Renal cortical epithelial cell (primary cell): ENCODE measurements around the gene ATP2A3. TPM values are rescaled to one million over a fixed set of nuclear protein-coding genes. Genes with fewer than 3 reads are reported as not detected.

Experiments
- DNase-seq: peaks from one replicate; pipeline ENCODE4 v3.0.0-alpha.2; 2011; ENCODE audit warnings: low read depth
- total RNA-seq: library from RNA; depleted of rRNA; stranded (reverse); fragments of >200 nt; gene quantifications from 2 replicates; pipeline ENCODE4 v1.2.3, GENCODE V29; 2014

Gene ATP2A3
- total RNA-seq: 0.30 TPM in 1 of 2 replicates, not detected in the other

DNA sequence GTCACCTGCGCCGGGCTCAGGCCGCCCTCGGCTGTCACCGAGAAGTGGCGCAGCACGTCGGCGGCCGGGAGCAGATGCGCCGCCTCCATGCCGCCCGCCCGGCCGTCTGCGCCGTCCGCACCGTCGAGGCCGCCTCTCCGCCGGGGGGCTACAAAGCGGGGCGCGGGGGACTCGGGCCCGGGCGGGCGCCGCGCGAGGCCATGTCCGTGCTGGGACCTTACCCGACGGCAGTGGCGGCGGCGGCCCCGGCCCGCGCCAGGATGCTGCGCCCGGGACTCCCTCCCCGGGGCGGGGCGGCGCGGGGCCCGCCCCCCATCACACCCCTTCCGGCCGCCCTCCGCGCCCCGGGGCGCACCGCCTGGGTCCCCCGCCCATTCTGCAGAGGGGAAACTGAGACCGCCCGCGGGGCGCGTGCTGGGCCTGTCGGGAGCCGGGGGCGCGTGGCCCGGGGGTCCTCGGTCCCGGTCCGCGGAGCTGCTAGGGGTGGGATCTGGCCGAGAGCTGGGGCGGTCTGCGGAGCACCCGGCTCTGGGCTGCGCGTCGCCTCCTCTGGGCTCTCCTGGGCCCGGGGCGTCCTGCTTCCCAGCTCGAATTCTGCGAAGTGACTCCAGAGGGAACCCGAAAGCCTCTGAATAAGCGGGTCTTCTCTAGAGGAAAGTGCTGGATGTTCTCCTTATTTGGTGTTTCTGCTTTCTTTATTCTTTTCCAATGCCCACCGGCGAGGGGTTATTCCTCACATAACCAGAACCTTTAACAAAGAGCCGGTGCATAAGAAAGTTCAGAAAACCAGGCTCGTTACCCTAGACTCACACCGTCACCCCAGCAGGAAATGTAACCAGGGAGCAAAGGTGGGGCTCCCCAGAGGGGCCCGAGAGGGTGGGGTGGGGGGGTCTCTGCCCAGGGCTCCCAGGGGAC is at the start of gene ATP2A3:
TSS of gene ATP2A3 (minus strand) at position 235 of the 915 bp plus-strand sequence. CDS start at position 89, 146 bp downstream.
- no peak for DNase-seq

DNA sequence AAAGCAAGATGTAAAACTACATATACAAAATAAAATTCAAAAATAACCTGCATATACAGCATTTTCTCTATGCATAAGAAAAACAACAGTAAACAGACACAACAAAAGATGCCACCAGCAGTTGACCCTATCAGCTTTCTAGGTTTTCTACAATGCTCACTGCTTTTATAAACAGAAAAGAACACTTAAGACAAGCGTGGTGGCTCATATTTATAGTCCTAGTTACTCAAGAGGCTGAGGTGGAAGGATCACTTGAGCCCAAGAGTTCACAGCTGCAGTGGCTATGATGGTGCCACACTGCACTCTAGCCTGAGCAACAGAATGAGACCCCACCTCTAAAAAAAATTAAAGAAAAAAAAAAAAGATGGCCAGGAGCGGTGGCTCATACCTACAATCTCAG is 46.5 kb upstream of the ATP2A3 start:
- DNase-seq: no peak

DNA sequence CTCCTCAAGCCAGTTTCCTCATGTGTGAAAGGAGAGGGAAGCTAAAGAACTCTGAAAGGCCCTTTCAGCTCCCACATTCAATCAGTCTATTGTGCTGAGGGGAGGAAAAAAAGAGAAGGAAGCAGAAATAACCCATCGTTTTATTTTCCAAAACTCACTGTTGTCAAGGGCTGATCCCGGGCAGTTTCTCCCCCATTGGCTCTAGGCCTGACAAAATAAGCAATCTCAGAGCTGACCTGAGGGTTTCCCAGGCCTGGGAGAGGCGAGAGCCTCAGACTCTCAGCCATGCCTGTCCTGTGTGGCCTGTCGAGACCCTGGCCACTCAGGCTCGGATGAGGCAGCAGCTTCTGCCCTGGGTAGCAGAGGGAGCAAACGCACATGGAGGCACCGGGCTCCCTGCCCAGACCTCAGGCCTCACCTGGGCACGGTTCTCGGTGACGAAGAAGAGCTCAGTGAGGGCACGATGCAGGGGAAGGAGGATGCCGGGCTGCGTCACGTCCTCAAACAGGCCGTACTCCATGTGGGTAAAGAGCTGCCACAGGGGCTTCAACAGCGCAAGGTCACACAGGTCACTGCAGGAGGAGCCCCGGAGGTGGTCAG is 45.0 kb upstream of the ATP2A3 start:
- DNase-seq: no peak

DNA sequence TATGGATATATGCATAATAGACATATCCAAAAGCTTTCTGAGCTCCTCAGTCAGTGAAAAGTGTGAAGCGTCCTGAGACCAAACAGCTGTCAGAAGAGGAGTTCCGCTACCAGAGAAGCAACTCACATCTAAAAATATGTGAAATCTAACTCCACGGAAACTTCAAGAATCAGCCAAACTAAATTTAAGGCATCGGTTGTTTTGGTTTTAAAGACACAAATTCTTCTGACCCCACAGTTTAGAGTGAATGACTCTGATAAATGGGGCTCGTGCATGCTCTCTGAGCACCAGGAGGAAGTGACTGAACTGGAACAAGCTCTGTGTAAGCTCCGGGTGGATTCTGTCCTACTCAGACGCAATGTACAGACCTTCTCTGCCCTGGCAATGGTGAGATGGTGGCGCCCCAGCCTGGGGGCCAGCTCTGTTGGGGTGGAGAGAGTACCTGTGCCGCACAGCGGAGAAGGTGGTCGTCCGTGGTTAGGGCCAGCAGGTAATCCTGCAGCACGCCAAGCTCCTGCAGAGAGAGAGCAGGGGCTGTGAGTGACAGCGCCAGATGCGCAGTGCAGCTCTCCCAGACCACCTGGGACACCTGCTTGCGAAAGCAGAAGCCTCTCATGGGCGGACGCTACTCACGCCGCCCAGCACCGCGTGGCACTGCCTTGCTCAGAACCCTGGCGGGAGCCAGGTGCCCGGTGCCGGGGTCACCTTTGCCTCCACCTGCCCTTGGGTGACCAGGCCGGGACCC is 44.4 kb upstream of the ATP2A3 start:
- no peak for DNase-seq

DNA sequence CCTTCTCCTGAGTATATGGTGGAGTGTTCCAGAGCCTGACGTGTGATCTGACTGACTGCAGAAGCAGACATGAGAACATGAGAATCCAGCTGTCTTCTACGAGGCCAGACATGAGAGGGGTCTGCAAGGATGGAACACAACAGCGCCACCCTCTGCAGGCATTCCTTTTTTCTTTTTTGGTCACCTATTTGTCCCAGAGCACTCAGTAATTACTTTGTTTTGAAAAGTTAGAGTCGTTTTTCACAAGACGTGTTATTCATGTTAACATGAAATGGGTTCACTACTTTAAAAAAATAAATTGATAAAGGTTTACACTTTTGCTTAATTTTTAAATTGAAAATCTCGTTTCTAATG is 43.8 kb upstream of the ATP2A3 start:
- DNase-seq: no peak

DNA sequence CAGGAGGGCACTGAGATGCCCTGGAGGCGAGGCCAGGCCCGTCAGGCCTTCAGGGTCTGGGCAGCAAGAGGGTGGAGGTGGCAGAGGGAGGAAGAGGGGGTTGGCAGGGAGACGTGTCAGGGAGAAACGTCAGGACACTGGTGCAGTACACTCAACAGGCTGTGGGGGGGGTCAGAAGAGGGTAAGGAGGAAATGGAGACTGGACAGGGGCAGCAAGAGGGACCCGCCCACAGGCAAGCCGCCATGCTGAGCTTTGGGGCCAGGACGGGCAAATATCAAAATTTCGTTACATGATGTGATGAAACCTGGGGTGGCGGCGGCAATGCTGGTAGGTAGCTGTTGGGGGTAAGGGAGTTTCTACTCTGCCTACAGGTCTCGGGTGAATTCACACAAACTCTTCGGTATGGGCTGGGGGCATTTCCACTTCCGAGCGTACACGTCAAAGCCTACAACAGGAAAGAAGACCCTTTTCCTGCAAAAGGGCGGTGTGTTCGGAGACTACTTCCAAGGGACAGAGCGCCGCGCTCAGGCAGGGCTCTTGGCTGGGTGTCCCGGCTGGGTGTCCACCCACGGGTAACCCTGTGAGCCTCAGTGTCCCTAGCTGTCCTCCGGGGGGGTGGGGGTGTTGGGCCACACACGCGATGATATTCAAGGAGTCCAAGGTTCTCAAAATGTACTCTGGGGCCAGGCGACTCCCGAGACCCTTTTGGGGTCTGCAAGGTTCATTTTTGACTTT is 43.3 kb upstream of the ATP2A3 start:
- DNase-seq: no peak

DNA sequence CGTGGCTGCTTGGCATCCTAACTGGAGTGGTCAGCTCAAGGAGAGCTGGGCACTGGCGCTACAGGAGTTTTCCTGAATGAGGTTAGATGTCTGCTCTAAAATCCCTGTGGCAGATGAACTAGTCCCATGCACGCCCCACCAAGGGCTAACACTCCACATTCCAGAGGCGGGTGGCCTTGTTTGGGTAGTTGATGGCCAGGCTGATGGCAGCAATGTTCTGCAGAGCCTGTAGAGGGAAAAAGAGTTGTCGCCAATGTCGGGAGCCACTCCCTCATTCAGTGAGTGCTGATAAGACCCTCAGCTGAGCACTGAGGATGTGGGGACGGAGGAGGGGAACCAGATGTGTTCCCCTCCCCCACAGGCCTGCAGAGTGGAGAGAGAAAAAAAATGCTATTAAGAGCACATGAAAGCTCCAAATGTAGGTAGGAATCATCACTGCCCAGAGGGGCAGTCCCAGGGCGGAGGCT is 42.5 kb upstream of the ATP2A3 start:
- no peak for DNase-seq

DNA sequence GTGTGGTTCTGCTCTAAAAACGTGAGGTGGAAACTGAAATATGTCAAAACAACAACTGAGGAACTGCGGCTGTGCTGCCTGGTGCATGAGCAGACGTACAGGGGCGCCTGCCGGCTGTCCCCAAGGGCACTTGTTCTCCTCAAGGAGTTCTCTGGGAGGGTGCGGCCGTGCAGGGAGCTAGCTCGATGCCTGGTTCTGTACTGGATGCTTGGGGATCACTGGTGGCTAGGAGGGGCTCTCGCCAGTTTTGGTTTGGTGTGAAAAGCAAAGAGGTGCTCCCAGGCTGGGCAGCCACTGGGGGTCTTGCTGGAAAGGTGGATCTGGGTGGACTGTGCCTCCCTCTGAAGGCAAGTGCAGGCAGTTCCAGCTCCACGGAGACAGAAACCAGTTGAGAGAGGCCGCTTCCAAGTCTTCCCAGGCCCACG is 41.9 kb upstream of the ATP2A3 start:
- no peak for DNase-seq

DNA sequence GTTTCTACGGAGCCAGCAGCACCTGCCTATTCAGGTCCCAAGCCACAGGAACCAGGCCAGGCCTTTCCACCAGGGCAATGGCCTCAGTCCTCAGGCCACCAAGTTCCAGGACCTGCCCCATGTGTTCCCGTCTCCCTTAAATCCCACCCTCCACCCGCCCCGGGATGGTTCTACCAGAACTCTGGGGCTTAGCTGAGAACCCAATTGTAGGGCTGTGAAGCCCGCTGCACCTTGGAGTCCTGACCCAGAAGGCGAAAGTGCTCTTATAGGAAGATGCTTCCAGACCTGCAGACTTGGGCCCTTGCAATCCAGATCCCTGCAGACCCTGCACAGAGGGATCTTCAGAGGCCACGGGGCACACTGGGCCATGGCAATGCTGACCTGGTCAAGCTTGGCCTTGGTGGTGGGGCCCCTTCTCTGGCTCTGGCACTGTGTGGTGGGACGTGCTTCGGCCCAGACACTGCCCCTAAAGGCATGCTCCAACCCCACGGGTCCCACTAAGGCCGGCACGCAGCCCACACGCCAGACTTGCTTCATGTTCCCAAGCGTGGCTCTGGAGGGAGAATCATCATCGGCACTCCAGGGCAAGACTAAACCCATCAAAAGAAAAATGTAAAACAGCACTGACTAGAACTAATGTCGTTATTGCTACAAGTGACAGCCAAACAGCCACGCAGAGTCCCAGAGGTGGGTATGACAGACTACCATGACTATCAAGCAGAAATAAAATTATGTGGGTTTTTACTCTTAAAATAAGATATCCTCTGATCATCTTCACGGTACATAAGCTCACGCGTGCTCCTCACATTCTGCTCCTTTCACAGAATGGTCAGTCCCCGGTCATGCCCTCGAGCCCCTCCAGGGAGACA is 41.3 kb upstream of the ATP2A3 start:
- DNase-seq: no peak

DNA sequence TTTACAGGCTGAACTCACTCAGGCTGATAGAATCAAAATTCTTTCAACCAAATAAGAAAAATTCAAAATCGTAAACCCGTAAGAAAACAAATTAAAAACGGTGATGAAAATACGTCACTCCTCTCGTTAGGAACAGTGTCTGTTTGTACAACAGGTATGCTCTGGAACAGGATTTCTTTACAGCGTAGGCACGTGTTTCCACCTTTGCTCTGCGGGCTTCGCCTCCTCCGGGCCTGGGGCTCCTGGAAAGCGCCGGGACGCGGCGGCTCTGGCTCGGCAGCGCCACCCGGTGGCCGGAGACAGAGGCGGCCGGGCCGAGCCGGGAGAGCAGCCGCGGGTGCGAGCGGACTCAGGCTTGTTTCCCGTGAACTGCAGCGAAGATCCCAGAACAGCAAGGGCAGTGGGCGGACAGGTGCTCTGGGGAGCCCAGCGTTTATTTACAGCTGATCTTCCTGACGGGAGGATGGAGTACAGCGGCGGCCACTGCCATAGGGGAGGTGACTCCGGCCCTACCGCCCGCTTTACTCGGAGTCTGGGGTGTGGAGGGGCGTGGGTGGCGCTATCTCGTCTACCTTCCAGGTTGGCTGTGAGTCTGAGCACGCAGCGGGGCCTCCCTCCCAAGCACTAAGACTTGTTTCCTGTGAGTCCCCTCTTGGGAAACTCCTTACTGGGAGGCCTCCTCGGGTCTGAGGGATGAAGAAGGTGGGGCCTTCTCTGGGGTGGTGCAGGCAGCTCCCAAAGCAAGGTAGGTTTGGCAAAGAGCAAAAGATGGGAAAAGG is 40.5 kb upstream of the ATP2A3 start:
- no peak for DNase-seq

DNA sequence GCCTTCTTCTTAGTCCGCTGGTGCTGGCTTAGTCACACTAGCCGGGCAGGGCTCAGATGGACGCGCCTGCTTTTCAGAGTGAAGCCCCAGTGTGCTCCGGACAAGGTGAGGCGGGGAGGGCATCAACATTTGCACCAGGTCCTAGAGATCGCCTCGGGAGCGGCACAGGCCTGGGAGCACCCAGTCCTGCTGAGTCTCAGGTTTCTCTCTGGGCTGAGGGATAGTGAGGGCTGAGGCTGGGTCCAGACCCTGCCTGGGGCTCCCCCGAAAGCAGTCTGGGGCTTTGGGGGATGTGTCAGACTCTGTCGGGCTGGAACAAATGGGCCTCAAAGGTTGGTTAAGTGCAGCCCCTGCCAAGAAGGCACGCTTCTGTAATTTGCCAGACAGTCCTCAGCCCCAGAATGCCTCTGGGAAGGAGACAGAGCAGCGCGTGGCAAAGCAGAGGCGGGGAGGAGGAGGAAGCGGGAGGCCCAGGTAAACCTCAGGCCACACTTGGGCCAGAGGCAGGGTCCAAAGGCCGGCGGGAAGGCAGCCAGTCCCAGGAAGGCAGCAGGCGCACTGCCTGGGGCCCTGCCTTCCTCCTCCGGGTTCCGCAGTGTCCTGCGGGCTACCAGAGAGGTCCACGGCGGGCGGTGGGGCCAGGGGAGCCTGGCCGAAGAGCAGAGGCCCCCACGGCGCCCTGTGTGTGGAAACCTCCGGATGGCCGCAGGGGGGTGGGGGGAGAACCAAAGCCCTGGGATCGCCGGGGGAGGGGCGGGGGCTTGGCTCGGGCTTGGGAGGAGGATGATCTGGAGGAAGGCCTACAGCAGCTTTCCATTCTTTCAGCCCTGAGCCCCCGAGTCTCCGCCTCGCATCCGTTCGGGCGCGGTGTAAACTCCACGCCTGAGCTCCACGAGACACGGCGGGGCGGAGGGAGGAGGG is 39.5 kb upstream of the ATP2A3 start:
- DNase-seq: no peak

DNA sequence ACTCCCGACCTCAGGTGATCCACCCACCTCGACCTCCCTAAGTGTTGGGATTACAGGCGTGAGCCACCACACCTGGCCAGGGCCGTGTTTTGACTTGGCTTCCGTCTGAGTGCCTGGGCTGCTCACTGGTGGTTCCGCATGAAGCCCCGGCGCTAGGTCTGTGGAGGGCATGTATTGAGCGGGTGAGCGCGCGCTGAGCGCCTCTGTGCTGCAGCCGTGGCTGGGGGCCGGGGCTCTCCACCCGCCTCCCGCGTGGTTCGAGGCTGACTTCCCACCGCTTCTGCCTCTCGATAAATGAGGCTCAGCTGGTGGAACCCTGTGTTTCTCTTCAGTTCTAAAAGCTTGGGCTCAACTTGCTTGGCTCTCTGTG is 38.9 kb upstream of the ATP2A3 start:
- no peak for DNase-seq

DNA sequence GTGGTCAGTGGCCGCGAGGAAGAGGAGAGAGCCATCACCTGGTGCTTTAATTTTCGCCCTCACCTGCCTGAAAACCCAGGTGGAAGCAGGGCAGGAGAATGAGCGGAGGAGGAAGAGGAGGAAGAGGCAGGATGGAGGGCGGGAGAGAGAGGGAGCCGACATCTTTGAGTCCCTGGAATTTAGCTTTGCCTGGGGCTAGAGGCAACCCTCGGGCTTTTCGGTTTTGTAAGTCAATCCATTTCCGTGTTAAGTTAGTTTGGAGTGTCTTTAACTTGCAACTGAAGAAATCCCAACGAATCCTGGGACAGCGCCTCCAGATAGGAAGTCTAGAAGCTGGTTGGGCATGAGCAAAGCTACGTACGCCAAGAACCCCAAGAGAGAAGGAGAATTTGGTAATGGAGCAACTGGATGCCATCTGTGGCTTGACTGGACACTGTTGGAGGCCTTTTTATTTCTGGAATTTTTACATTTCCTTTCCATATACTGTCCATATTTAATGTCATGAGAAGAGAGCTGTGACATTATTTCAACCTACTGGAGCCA is 36.9 kb upstream of the ATP2A3 start:
- DNase-seq: no peak

DNA sequence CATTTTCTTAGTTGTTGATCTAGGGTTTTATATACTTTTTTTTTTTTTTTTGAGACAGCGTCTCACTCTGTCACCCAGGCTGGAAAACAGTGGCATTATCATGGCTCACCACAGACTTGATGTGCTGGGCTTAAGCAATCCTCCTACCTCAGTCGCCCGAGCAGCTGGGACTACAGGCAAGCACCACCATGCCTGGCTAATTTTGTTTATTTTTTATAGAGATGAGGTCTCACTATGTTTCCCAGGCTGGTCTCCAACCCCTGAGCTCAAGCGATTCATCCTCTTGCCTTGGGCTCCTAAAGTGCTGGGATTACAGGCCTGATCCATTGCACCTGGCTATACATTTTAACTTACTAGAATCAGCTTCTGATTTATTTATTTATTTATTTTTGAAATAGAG is 34.2 kb upstream of the ATP2A3 start:
- no peak for DNase-seq

DNA sequence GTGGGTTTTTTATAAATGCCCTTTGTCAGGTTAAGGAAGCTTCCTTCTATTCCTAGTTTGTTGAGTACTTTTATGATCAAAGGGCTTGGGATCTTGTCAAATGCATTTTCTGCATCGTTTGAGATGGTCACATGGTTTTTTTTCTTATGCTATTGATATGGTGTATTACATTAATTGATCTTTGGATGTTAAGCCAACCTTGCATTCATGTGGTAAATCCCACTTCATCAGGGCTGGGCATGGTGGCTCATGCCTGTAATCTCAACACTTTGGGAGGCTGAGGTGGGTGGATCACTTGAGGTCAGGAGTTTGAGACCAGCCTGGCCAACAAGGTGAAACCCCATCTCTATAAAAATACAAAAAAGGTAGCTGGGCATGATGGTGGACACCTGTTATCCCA is 30.8 kb upstream of the ATP2A3 start:
- no peak for DNase-seq

DNA sequence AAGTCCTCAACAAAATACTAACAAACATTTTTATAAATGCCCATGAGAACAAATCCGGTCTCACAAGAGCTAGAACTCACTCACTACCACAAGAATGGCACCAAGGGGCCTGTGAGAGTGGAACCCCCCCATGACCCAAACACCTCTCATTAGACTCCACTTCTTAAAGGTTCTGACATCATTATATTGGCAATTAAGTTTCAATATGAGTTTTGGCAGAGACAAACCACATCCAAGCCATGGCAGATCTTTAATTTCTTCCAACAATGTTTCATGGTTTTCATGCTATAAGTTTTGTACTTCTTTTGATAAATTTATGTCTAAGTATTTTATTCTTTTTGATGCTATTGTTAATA is 30.0 kb upstream of the ATP2A3 start:
- DNase-seq: no peak

DNA sequence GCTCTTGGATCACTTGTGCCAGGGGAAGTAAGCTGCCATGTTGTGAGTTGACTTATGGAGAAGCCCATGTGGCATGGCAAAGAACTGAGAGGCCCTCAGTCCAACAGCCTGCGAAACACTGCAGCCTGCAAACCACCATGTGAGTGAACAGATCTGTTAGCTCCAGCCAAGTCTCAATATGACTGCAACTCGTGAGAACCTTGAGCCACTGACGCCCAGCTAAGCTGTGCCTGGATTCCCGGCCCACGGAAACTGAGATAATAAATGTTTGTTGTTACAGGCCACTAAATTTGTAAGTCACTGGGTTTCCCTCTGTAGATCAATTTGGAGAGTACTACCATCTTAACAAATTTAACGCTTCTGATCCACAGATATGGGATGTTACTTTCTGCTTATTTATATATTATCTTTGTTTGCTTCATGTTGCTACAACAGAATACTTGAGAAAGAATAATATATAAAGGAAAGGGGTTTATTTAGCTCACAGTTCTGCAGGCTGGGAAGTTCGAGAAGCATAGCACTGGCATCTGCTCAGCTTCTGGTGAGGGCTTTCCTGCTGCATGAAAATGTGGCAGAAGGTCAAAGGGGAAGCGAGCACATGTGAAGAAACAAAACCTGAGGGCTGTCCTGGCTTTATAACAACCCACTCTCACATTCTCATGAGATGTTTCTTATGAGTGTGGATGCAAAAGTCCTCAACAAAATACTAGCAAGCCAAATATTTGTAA is 29.4 kb upstream of the ATP2A3 start:
- no peak for DNase-seq

DNA sequence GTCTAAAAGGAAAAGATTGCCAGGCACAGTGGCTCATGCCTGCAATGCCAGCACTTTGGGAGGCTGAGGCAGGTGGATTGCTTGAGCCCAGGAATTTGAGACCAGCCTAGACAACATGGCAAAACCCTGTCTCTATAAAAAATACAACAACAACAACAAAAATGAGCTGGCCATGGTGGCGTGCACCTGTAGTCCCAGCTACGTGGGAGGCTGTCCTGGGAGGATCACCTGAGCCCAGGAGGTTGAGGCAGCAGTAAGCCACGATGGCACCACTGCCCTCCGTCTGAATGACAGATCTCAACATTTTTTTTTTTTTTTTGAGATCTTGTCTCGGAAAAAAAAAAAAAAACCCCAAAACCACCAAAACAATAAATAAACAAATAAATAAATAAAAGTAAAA is 28.1 kb upstream of the ATP2A3 start:
- no peak for DNase-seq
